Stimulated activated CD8-positive, alpha-beta memory T cell treated with anti-CD3 and anti-CD28 coated beads, Interleukin-4, amount 100 ng/mL, for 48 hours (primary cell): ENCODE measurements around the gene CACNG7.

Experiments used
- DNase-seq: peaks from one replicate; pipeline ENCODE4 v3.0.0-alpha.2; 2020

The CACNG7 gene

DNA sequence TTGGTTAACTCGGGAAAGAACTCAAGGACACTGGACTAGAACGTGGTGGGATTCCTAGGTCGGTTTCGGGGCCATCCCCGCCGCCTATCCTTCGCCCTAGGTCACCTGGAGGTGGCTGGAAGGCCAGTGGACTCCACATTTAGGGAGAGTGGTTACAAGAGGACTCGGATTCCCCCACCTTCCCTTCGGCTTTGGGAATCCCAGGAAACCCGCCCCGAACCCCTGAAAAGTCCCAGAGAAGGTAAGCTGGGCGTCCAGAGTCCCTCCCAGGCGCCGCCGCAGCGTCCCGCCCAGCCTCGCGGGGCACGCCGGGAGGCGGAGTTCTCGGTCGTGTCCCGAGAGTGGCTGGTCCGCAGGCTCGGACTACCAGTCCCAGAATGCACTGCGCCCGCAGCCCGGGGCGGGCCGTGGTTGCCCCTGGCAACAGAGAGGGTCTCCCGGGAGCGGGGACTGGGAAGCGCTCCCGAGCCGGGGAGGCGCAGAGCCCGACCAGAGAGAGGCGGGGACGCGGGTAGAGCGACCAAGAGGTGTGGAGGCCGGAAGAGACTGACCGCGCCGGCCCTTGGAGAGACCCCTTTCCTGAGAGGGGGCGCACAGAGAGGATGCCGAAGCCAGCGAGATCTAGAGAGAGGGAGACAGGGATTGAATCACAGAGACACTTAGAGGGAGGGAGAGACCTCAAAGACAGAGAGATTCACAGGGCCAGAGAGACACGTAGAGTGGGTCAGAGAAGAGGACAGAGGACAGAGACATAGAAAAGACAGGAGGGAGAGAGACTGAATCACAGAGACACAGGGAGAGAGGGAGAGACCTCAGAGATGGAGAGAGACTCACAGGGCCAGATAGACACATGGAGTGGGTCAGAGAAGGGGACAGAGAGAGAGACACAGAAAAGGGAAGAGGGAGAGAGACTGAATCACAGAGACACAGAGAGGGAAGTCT is 29.7 kb upstream of the CACNG7 start:
- DNase-seq, result peak; percentile 90

- DNase-seq, result no peak
Measured at GRCh38 chr19:53880711-53881481, 28.2 kb upstream of the CACNG7 start.

- DNase-seq, result peak; percentile 61
Measured at GRCh38 chr19:53881482-53882390, 27.3 kb upstream of the CACNG7 start, which contains the start of gene PRKCG. PRKCG (plus strand) TSS chr19:53882197; CDS start chr19:53882495, 298 bp downstream.

- DNase-seq, result no peak
Measured at GRCh38 chr19:53882391-53883050, 26.6 kb upstream of the CACNG7 start.

GRCh38 chr19:53883231-53883661 is 25.8 kb upstream of the CACNG7 start:
- no peak for DNase-seq

DNA sequence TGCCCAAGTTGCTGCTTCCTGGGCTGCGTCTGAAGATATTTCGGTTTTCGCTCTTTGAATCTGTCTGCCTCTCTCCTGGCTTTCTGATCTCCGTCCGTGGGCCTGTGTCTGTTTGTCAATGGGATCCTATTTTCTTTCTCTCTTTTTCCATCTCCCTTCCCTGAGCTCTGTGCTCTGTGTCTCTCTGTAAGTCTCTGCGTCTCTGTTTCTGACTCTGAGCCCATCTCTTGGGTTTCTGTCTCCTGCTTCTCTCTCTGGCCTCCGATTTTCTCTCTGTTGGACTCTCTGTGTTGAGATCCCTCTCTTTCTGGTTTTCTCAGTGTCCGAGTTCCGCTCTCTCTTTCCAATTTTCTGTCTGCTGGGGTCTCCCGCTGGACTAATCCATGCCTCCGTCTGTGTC is 25.3 kb upstream of the CACNG7 start:
- no peak for DNase-seq

- DNase-seq, result no peak
Measured at GRCh38 chr19:53884256-53884655, 24.8 kb upstream of the CACNG7 start.

GRCh38 chr19:53885036-53885435 is 24.0 kb upstream of the CACNG7 start:
- DNase-seq, result no peak

GRCh38 chr19:53892301-53892980 is 16.6 kb upstream of the CACNG7 start:
- no peak for DNase-seq

- DNase-seq, result no peak
Measured at GRCh38 chr19:53892981-53893325, 16.1 kb upstream of the CACNG7 start.

DNA sequence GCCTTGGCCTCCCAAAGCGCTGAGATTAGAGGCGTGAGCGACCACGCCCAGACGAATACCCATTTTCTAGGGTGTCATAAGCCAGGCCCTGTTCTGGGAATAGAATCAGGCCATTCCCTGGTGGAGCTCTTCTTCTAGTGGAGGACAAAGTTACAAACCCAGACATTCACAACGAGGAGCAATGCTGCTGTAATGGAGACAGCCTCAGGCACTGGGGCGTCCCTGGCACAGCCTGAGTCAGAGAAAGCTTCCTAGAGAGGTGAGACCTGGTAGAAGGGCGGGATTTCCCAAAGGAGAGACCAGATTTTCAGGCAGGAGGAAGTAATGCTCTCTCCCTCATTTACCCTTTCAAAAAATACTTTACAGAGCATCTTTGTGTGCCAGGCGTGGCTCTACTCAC is 14.4 kb upstream of the CACNG7 start:
- no peak for DNase-seq

DNA sequence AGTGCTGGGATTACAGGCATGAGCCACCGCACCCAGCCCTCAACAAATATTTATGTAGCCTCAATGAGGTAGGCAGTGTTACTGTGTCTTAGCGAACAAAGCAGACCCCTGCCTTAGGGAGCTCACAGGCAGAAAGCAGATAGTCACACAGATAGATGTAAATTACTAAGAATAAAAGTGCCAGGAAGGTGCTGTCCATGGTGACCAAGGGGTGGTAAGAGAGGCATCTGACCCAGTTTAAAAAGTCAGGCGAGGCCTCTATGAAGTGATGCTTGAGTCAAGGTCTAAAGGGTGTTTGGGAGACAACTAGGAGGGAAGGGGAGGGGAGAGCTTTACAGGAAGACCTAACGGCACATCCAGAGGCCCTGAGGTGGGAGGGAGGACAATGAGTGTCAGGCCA is 12.4 kb upstream of the CACNG7 start:
- no peak for DNase-seq

DNA sequence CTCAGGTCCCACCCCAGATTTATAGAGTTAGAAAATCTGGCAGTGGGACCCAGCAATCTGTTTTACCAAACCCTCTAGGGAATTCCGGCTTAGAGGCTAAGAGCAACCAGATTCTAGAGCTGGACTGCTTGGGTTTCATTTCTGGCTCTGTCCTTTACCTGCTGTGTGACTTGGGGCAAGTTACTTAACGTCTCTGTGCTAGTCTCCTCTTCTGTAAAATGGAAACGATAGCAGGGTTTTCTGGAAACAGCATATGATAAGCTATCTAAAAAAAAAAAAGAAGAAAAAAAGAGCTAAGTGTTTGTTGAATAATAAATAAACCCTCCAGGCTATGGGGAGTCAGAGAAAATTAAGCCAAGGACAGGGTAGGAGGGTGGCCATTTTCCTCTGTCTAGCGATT is 11.6 kb upstream of the CACNG7 start:
- DNase-seq, result no peak

DNA sequence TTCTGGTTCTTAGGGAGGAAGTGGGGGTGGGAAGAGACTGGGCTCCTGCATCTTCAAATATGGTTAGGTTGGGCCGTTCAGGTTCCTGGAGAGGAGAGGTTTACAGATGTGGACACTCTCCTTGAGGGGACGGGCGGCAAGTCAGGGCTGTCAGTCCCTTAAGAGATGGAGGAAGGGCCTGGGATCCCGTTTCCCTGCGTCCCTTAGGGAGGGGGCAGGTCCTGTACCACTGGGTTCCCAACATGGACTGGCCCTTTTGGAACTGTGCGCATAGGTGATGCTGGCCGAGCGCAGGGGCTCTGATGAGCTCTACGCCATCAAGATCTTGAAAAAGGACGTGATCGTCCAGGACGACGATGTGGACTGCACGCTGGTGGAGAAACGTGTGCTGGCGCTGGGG is 10.9 kb upstream of the CACNG7 start:
- no peak for DNase-seq

DNA sequence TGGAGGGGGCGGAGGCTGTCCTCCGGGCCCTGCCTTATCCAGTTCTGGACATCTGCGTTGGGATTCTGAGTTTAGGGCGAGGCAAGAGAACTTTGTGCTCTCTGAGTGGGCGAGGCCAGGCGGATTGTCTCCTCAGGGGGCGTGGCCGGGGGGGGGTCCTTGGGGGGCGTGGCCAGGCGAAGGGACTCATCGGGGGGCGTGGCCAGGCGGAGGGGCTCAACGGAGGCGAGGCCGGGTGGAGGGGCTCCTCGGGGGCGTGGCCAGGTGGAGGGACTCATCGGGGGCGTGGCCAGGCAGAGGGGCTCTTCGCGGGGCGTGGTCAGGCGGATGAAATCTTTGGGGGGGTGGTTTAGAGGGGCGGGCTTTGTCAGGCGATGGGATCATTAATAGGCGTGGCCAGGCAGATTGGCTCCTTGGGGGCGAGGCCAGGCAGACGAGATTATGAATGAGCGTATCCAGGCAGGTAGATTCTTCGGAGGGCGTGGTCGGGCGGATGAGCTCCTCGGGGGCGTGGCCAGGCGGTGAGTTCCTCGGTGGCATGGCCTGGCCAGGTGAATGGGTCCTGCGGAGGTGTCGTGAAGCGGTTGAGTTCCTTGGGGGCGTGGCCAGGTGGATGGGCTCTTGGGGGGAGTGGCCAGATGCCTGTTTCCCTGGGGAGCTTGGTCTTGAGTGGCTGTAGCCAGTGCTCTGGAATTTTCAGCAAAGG is 10.3 kb upstream of the CACNG7 start:
- DNase-seq, result no peak

DNA sequence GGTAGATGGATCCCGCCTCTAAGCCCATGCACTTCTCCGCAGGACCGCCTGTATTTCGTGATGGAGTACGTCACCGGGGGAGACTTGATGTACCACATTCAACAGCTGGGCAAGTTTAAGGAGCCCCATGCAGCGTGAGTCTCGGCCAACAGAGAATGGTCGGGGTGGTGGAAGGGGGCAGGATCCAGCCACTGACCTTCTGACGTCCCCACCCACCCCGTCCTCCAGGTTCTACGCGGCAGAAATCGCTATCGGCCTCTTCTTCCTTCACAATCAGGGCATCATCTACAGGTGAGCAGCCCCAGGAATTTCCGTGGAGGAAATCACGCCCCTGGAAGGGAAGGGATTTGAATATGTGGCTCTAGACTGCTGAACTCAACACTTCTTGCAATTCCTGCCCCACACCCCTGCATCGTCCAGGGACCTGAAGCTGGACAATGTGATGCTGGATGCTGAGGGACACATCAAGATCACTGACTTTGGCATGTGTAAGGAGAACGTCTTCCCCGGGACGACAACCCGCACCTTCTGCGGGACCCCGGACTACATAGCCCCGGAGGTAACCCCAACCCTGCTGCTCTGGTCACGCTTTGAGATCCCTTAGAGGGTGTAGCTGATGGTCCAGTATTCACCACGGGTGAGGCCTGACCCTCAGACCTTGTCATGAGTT is 8.8 kb upstream of the CACNG7 start:
- no peak for DNase-seq

DNA sequence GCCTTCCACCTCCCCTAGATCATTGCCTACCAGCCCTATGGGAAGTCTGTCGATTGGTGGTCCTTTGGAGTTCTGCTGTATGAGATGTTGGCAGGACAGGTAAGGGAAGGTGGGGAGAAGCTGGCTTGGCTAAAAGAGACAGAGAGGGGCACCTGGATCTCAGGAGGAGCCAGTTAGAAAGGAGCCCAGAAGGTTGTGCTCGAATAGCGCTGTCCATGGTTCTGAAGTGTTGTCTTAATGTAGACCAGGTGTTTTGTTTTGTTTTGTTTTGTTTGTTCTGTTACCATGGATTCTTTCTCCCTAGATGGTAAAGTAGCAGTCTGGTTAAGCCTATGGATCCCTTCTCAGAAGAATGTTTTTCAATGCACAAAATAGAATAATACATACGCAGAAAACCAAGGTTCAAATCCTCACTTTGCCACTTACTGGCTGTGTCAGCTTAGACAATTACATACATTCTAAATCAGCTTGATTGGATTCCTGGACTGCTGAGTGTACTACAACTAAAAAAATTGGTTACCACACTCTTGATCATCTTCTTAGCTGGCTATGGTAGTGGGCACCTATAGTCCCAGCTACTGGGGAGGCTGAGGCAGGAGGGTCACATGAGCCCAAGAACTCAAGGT is 5.9 kb upstream of the CACNG7 start:
- DNase-seq, result peak; percentile 42

DNA sequence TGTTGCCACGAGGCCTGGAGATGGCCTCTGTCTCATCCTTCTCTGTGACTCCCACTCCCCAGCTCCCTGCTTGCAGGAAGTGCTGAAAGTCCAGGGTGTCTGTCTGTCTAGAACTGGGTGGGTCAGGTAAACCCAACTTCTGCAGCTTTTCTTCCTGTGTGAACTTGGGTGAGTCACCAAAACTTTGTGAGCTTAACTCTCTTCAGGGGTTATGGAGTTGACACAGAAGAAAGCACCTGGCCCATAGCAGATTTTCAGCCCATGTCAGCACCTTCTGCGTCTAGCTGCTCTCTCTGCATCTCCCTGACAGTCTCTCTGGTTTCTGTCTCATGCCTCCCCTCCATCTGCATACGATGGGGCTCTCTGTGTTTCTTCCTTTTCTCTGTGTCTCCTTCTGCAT is 4.2 kb upstream of the CACNG7 start:
- no peak for DNase-seq

DNA sequence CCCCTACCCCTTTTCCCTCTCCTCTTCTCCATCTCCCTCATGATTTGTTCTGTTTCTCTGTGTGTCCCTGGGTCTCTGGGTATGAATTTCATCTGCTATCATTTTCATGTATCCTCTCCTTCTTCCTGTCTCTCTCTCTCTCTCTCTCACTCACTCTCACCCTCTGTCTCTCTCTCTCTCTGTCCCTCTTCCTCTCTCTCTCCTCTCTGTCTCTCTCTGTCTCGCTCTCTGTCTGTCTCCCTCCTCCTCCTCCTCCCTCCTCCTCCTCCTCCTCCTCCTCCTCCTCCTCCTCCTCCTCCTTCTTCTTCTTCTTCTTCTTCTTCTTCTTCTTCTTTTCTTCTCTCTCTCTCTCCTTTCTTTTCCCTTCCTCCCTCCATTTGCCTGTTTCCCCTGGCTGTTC is 3.3 kb upstream of the CACNG7 start:
- no peak for DNase-seq
